Kidney (tissue), 14 donors: ENCODE results near the gene FBLN2. TPM values are rescaled to one million over a fixed set of nuclear protein-coding genes. Genes with fewer than 3 reads are reported as not detected.

ENCODE experiments used
- DNase-seq, 5 donors: peaks; one replicate each; pipeline ENCODE4 v3.0.0-alpha.2; 2013 to 2020
- FAIRE-seq: peaks from 2 replicates; lab custom pipeline; 2012; peaks lifted over from hg19 to GRCh38; lab: Jason Lieb, UNC
- H3K27ac ChIP-seq, 2 donors: one replicate each; pipeline ENCODE4 v1.7.0; 2013; ENCODE audit warnings: low read depth in 2 of 2, low read length in 2 of 2, inconsistent platforms in 1 of 2
- H3K27me3 ChIP-seq: one replicate; pipeline ENCODE4 v1.7.1; 2013; ENCODE audit warnings: low read length, inconsistent platforms; ENCODE audit not compliant: control insufficient read depth, insufficient read depth
- H3K36me3 ChIP-seq, 3 donors: one replicate each; pipeline versions ENCODE4 v1.7.0 to v1.7.1; 2013; ENCODE audit warnings: low read length in 3 of 3, control low read depth in 1 of 3, inconsistent platforms in 1 of 3; ENCODE audit not compliant: insufficient read depth in 3 of 3, control insufficient read depth in 2 of 3
- H3K4me1 ChIP-seq, 3 donors: one replicate each; pipeline versions ENCODE4 v1.7.0 to v1.7.1; 2013; ENCODE audit warnings: low read length in 3 of 3, inconsistent platforms in 1 of 3, low read depth in 1 of 3; ENCODE audit not compliant: control insufficient read depth in 2 of 3, insufficient read depth in 2 of 3
- H3K4me3 ChIP-seq, 3 donors: one replicate each; pipeline versions ENCODE4 v1.7.0 to v1.8.1; 2013; ENCODE audit warnings: low read length in 3 of 3, control low read depth in 1 of 3, inconsistent platforms in 1 of 3
- H3K9ac ChIP-seq, 3 donors: one replicate each; pipeline versions ENCODE4 v1.7.0 to v1.7.1; 2013; ENCODE audit warnings: low read length in 3 of 3, control low read depth in 1 of 3, inconsistent platforms in 1 of 3
- H3K9me3 ChIP-seq, 3 donors: one replicate each; pipeline versions ENCODE4 v1.7.0 to v1.7.1; 2013; ENCODE audit warnings: low read length in 3 of 3, control low read depth in 1 of 3, inconsistent platforms in 1 of 3; ENCODE audit not compliant: control insufficient read depth in 2 of 3, insufficient read depth in 1 of 3
- CTCF ChIP-seq: IDR thresholded peaks from 3 replicates; pipeline ENCODE4 v1.5.1; 2012; ENCODE audit warnings: mild to moderate bottlenecking, moderate library complexity, borderline replicate concordance; ENCODE audit not compliant: insufficient read depth; ENCODE audit errors: extremely low read depth
- intact Hi-C: fragments of 100-400 bp; cut with DNase I; formaldehyde crosslinking; loops from one replicate; pipeline ENCODE4 v1.11.1; 2022
- polyA plus RNA-seq: library from polyadenylated mRNA; stranded (reverse); fragments of 350-450 nt; fragmentation: Illumina TruSeq; extraction: RNeasy Lipid Tissue Mini Kit (QIAGEN cat#74804); gene quantifications from one replicate; pipeline ENCODE4 v1.2.3, GENCODE V29; 2014; ENCODE audit warnings: low read depth, low replicate concordance; ENCODE audit not compliant: insufficient read depth
- total RNA-seq: library from RNA; stranded (reverse); fragmentation: NEBNext Ultra II Directional; extraction: Animal tissue kit (Norgen Biotek cat#: 25700); gene quantifications from one replicate; pipeline ENCODE4 v1.2.1, GENCODE V29; 2021
- donor health status: control.
- donor health status: control.
- donor health status: control.
- donor health status: control.
- donor health status: control.
- donor health status: DM: yes; HTN: yes; CAD: no.
- donor health status: Normal renal cell carcinoma (clear cell type).

The FBLN2 gene
- total and polyA plus RNA-seq, 2 donors from 2014 or later = 3.2 to 43.4 TPM

- TF ChIP-seq CTCF = no peak
- DNase-seq (peak in 2 of 5 donors; percentile 52 to 78), FAIRE-seq (no peak)
- Histone ChIP-seq H3K4me1 (no peaks in the 10 kb centered on the region), H3K36me3 (no peaks in the 10 kb centered on the region), H3K9me3 (no peaks in the 10 kb centered on the region), H3K27ac (no peak overlapping the region), H3K4me3 (no peak overlapping the region), H3K27me3 (no peaks in the 10 kb centered on the region), H3K9ac (no peak overlapping the region)
- intact Hi-C loops = no loop called here
Observed at GRCh38 chr3:13515786-13516759, 32.9 kb upstream of the FBLN2 start.

- Histone ChIP-seq H3K9ac (no peak overlapping the region), H3K4me1 (no peaks in the 10 kb centered on the region), H3K4me3 (no peak overlapping the region), H3K27me3 (no peaks in the 10 kb centered on the region), H3K36me3 (no peaks in the 10 kb centered on the region), H3K9me3 (no peaks in the 10 kb centered on the region), H3K27ac (no peak overlapping the region)
- intact Hi-C loops = no loop called here
- no peak for DNase-seq
- FAIRE-seq = no peak
- TF ChIP-seq CTCF = no peak
Observed at GRCh38 chr3:13516760-13517135, 32.2 kb upstream of the FBLN2 start.

GRCh38 chr3:13517253-13517977, 31.5 kb upstream of the FBLN2 start:
- no peaks in the 10 kb centered on the region for H3K27me3 ChIP-seq
- no peaks in the 10 kb centered on the region for H3K36me3 ChIP-seq
- FAIRE-seq = no peak
- no peak for TF ChIP-seq CTCF
- H3K4me1 ChIP-seq = no peaks in the 10 kb centered on the region
- peak in 1 of 5 donors; percentile 64 for DNase-seq
- no peak overlapping the region for H3K9ac ChIP-seq
- H3K27ac ChIP-seq = no peak overlapping the region
- no peaks in the 10 kb centered on the region for H3K9me3 ChIP-seq
- H3K4me3 ChIP-seq = no peak overlapping the region
- intact Hi-C loops = no loop called here
